ENCODE measurements around the gene UBE2G2. TPM values are rescaled to one million over a fixed set of nuclear protein-coding genes. Genes with fewer than 3 reads are reported as not detected.

UBE2G2 gene
- total RNA-seq, 6 experiments from 2014 or later: 53.5 to 73.3 (median 61.0) TPM

GRCh38 chr21:44742418-44743153 is 59.0 kb downstream of the UBE2G2 start:
- H3K9me3 Mint-ChIP-seq: peaks cover 19% of the 10 kb centered on the region; the same call in 1 of the 2 replicates
- DNase-seq: peak; percentile 15
- no peak overlapping the region for H3K27ac Mint-ChIP-seq
- H3K4me3 Mint-ChIP-seq: no peak overlapping the region
- no peaks in the 10 kb centered on the region for H3K4me1 Mint-ChIP-seq (ENCODE audit: low read depth)
- TF ChIP-seq CTCF (IDR thresholded peaks at IDR 0.05): peak; percentile 62
- peaks cover 26% of the 10 kb centered on the region for H3K27me3 Mint-ChIP-seq (ENCODE audit: insufficient read depth)
- H3K36me3 Mint-ChIP-seq (ENCODE audit: low read depth): no peaks in the 10 kb centered on the region; the same call in 1 of the 2 replicates

- Mint-ChIP-seq H3K4me3 (no peak overlapping the region), H3K27ac (no peak overlapping the region), H3K27me3 (ENCODE audit: insufficient read depth) (peaks cover 27% of the 10 kb centered on the region), H3K9me3 (peaks cover 24% of the 10 kb centered on the region; the same call in 1 of the 2 replicates), H3K4me1 (ENCODE audit: low read depth) (no peaks in the 10 kb centered on the region), H3K36me3 (ENCODE audit: low read depth) (no peaks in the 10 kb centered on the region; the same call in 1 of the 2 replicates)
- TF ChIP-seq CTCF (IDR thresholded peaks at IDR 0.05): no peak
- no peak for DNase-seq
These were observed 59.7 kb downstream of the UBE2G2 start for GRCh38 chr21:44741921-44742320.

- no peaks in the 10 kb centered on the region; the same call in 1 of the 2 replicates for H3K36me3 Mint-ChIP-seq (ENCODE audit: low read depth)
- peaks cover 24% of the 10 kb centered on the region; the same call in 1 of the 2 replicates for H3K9me3 Mint-ChIP-seq
- DNase-seq: no peak
- H3K4me1 Mint-ChIP-seq (ENCODE audit: low read depth): no peaks in the 10 kb centered on the region
- H3K27me3 Mint-ChIP-seq (ENCODE audit: insufficient read depth): peaks cover 21% of the 10 kb centered on the region
- TF ChIP-seq CTCF (IDR thresholded peaks at IDR 0.05): no peak
- H3K4me3 Mint-ChIP-seq: no peak overlapping the region
- no peak overlapping the region for H3K27ac Mint-ChIP-seq
These were observed 60.9 kb downstream of the UBE2G2 start for GRCh38 chr21:44740742-44741141.

DNA sequence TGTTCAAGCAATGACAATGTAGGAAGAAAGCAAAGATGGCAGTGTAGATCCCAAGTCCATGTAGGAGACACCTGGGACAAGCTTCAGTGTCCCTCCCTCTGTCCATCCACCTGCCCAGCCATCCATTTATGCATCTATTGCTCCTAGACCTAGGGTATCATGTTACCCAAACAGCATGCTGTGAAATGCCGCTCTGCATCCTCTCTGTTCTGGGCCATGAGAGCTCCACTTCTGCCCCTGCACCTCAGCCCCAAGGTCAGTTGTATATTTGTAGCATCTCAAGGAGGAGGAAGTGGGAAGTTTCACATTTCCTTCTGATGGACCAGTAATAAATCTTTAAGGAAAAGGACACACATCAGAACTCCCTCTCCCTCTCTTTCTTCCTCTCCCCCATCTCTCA is 62.3 kb downstream of the UBE2G2 start:
- peaks cover 19% of the 10 kb centered on the region for H3K27me3 Mint-ChIP-seq (ENCODE audit: insufficient read depth)
- DNase-seq: no peak
- no peaks in the 10 kb centered on the region for H3K4me1 Mint-ChIP-seq (ENCODE audit: low read depth)
- H3K9me3 Mint-ChIP-seq: peaks cover 24% of the 10 kb centered on the region; the same call in 1 of the 2 replicates
- no peak for TF ChIP-seq CTCF (IDR thresholded peaks at IDR 0.05)
- H3K27ac Mint-ChIP-seq: no peak overlapping the region
- H3K4me3 Mint-ChIP-seq: no peak overlapping the region
- H3K36me3 Mint-ChIP-seq (ENCODE audit: low read depth): no peaks in the 10 kb centered on the region; the same call in 1 of the 2 replicates

- H3K9me3 Mint-ChIP-seq: peaks cover 24% of the 10 kb centered on the region; the same call in 1 of the 2 replicates
- no peaks in the 10 kb centered on the region; the same call in 1 of the 2 replicates for H3K4me1 Mint-ChIP-seq (ENCODE audit: low read depth)
- H3K27me3 Mint-ChIP-seq (ENCODE audit: insufficient read depth): peaks cover 19% of the 10 kb centered on the region
- no peak overlapping the region for H3K27ac Mint-ChIP-seq
- no peaks in the 10 kb centered on the region; the same call in 1 of the 2 replicates for H3K36me3 Mint-ChIP-seq (ENCODE audit: low read depth)
- DNase-seq: no peak
- TF ChIP-seq CTCF (IDR thresholded peaks at IDR 0.05): no peak
- H3K4me3 Mint-ChIP-seq: no peak overlapping the region
These were observed 63.0 kb downstream of the UBE2G2 start for GRCh38 chr21:44738621-44739020.

Measured in HFFc6 (cell line).